Lung microvascular endothelial cell (primary cell): ENCODE results near the gene DPP3. TPM values are rescaled to one million over a fixed set of nuclear protein-coding genes. Genes with fewer than 3 reads are reported as not detected.
"Not testable (repeated sequence)": the region's sequence is repeated elsewhere in the genome, so short reads cannot be mapped to it uniquely, and the experiment has no call there.

Experiments used
- DNase-seq, 2 donors: peaks; one replicate each; pipeline versions ENCODE4 v3.0.0 to v3.0.0-alpha.2; 2010; ENCODE audit warnings: low read depth in 2 of 2
- total RNA-seq: library from RNA; depleted of rRNA; stranded (reverse); fragments of >200 nt; gene quantifications from 2 replicates; pipeline ENCODE4 v1.2.1, GENCODE V29; 2014

Gene DPP3
- total RNA-seq, 1 donor from 2014 or later, result 46.4 TPM

DNA sequence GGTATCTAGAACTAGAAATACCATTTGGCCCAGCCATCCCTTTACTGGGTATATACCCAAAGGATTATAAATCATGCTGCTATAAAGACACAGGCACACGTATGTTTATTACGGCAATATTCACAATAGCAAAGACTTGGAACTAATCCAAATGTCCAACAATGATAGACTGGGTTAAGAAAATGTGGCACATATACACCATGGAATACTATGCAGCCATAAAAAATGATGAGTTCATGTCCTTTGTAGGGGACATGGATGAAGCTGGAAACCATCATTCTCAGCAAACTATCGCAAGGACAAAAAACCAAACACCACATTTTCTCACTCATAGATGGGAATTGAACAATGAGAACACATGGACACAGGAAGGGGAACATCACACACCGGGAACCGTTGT, 16.1 kb upstream of the DPP3 start:
- not testable (repeated sequence) for DNase-seq

DNA sequence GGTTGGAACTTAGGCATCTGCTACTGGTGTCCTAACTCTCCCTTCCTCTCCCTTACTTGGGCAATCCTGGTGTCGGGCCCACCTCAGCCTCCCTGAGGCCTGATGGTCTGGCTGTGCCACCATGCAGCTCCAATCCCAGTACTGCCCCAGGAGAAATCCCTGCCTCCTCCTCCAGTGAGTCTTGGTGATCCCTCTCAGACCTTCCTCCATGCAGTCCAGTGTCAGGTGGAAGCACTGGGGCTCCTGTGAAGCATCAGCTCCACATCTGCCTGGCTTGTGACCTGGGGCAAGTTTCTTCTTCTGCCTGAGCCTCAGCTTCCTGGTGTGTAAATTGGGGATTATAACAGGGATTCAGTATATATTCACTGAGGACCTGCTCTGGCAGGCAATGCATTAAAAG, 15.3 kb upstream of the DPP3 start:
- no peak for DNase-seq

DNA sequence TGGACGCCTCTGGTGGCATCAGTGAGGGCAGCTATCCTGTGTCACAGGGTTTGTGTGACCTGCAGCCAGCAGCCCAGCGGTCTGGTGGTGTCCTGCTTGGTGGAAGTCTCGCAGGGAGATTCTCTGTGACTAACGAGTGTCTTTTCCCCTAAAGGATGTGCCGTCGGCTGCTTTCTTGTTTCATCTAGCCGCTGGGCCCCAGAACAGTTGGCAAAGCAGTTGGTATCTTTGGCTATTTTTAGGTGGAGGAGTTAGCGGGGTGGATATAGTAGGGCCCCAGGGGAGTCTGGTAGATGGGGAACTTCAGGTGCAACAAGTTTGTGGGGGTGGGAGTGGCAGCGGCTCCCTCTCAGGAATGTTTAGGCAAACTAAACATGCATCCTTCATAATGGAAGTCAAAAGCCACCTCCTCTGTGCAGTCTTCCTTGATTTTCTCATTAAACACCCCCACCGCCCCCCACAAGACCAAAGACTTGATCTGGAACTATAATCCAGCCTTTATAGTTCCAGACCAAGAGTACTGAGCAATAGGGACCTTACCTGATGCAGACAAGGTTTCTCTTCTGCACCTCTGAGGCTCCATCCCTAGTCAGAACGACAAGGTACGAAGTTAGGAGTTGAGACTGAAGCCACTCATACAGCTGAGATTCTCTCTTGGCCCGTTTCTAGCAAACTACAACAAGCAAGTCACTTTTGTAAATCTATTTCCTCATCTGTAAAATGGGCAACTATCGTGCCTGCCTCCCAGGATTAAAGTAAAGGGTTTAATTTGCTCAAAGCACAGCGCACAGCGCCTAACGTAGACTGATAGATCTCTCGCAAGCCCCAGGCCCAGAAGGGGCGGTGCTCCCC, 14.6 kb upstream of the DPP3 start:
- no peak for DNase-seq

DNA sequence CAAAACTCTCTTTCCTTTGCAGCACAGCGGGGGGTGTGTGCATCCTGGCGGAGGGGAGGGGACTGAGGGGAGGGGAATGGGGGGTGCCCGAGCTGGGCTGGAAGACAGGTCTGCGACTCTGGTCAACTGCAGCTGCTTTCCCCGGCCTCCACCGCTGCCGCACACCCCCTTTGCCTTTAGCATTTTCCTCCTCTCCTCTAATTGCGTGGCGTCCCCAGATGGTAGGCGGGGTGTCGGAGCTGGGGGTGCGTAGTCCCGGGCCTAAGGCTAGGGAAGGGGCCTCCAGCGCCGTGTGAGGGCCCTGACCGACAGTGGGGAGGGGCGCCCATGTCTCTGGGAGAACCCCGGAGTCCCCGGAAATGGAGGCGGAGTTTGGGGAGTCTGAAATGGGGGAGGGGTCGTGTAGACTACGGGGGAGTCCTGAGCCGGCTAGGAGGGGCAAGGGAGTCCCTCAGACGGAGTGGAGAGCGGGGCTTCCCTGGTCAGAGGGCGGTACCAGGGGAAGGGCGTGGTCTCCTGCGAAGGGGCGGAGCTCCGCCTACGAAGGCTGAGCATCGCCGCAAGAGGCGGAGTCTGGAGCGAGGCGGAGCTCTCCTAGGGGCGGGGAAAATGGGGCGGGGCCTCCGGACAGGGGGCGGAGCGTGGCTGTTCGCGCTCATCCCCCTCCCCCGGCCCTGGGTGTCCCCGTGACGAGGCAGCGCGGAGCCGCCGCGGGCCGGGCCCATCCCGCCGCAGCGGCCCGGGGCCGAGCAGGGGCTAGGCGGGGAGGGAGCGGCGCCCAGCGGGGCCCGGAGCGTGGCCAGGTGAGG, 13.8 kb upstream of the DPP3 start, which contains the start of gene PELI3:
PELI3 (plus strand) TSS at position 681 of the 809 bp plus-strand sequence. CDS start 1,224 bp downstream, outside the sequence.
- peak; percentile 89 to 94 for DNase-seq

DNA sequence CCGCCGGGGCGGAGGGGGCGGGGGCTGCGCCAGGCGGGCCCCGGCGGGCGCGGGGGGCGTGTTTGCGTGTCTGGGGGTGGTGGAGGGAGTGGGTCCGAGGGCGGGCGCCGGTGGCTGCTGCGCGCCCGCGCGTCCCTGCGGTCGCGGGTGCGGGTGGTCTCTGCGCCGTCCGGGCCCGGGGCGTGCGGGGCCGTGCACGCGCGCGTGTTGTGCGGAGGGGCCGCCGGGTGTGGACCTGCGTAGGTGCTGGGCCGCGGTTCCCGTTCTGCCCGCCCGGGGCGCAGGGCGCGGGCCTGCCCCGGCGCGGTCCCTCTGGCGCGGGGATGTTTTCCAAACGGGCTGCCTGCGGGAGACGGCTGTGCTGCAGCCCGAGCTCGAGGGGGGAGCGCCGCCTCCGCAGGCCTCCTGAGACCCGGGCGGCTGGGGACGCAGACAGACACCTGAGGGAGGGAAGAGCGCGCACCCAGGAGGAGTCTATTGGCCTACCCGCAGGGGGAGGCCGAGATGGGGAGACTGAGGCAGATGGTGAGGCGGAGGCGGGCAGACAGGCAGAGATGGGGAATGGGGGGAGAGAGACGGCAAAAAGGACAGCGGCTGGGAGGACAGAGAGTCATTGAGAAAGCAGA, 13.1 kb upstream of the DPP3 start:
- DNase-seq, result peak; percentile 17 to 39

DNA sequence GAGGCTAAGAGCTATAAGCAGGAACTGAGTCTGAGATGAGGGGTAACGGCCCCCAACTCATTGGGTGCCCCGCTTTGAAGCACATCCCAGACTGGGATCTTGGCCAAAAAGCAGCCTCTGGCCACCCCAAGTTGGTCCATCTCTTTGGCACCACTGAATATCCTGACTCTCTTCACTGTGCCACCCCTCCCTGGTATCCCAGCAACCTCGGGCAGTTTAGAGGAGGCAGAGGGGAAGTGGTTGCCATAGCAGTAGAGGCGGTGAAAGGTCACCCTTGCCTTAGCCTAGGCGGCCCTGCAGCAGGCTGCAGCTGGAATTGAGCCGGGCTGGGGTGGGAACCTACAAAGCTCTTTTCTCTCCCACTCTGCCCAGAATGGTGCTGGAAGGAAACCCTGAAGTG, 12.5 kb upstream of the DPP3 start:
- no peak for DNase-seq

DNA sequence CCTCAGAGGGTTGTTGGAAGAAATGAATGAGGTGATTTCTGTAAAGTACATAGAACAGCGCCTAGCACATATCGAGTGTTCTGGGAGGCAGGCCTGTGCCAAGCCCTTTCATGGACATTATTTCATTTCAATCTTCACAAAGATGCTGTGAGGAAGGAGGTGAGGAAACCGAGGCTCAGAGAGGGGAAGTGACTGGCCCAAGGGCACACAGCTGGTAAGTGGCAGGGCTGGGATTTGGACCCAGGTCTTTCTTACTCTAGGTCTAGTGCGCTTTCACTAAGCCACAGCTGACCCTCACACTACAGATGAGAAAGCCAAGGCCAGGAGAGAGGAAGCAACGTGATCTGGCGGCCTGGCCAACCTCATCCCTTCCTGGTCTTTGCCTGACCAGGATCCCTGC, 11.5 kb upstream of the DPP3 start:
- DNase-seq, result no peak

DNA sequence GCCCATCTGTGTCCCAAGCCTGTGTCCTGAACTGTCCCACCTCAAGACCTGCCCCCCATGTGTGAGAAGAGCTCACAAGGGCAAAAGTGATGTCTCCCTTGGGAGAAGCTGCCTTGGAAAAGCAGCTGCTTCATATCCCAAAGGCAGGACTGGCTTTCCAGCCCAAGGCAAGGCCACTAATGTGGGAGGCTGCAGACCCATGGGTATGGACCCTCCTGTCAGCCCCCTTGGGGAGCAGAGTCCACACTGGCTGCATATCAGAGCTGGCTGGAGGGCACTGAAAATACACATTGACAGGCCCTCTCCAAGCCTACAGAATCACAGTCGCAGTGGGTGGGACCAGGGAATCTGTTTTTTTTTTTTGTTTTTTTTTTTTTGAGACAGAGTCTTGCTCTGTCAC, 10.8 kb upstream of the DPP3 start:
- no peak for DNase-seq

DNA sequence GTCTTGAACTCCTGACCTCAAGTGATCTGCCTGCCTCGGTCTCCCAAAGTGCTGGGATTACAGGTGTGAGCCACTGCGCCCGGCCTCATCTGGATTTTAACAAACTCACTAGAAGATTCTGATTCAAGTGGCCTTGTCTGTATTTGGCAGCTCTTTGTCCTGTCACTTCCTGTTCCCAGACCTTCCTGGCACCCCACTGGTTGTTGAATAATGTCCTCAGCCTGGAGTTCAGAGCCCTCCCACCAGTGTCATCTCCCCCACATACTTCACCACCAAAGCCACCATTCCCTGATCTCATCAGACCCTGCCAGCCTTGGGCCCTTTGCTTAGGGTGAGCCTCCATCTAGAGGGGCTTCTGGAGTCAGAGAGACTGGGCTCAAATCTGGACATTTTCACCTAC, 10.2 kb upstream of the DPP3 start:
- DNase-seq, result no peak

DNA sequence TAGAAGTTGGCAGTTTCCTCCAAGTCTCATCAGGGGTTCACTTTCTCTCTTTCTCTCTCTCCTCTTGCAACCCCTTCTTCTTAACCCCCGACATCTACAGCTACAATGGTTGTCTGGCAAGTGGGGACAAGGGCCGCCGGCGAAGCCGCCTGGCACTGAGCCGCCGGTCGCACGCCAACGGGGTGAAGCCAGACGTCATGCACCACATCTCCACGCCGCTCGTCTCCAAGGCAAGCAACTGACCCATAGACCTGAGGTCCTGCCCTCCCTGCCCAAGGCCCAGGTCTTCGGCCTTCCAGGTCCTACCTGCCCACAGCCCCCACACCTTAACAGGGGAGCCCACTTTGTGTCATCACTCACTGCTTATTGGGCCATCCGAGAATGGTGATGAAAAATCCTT, 9.1 kb upstream of the DPP3 start:
- no peak for DNase-seq

DNA sequence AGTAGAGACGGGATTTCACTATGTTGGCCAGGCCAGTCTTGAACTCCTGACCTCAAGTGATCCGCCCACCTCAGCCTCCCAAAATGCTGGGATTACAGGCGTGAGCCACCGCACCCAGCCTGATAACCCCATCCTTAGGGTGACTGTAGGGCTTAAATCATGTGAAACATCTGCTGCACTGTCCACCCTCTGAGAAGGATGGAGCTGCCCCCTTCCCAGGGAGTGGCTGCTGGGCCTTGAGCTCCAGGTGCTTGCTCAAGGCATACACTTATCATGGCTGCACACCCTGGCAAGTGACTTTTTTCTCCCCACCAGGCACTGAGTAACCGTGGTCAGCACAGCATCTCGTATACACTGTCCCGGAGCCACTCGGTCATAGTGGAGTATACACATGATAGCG, 8.2 kb upstream of the DPP3 start:
- DNase-seq, result no peak

DNA sequence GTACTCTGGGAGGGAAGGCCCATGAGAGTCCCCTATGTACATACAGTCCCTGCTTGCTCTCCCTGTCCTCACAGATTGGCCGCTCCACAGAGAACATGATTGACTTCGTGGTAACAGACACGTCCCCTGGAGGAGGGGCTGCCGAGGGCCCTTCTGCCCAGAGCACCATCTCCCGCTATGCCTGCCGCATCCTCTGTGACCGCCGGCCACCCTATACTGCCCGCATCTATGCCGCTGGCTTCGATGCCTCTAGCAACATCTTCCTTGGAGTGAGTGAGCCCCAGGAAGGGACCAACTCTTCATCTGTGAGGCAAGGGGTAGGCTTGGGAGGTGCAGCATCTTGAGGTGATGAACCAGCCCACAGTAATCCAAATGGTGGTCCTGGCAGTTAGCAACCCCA, 7.1 kb upstream of the DPP3 start:
- no peak for DNase-seq

DNA sequence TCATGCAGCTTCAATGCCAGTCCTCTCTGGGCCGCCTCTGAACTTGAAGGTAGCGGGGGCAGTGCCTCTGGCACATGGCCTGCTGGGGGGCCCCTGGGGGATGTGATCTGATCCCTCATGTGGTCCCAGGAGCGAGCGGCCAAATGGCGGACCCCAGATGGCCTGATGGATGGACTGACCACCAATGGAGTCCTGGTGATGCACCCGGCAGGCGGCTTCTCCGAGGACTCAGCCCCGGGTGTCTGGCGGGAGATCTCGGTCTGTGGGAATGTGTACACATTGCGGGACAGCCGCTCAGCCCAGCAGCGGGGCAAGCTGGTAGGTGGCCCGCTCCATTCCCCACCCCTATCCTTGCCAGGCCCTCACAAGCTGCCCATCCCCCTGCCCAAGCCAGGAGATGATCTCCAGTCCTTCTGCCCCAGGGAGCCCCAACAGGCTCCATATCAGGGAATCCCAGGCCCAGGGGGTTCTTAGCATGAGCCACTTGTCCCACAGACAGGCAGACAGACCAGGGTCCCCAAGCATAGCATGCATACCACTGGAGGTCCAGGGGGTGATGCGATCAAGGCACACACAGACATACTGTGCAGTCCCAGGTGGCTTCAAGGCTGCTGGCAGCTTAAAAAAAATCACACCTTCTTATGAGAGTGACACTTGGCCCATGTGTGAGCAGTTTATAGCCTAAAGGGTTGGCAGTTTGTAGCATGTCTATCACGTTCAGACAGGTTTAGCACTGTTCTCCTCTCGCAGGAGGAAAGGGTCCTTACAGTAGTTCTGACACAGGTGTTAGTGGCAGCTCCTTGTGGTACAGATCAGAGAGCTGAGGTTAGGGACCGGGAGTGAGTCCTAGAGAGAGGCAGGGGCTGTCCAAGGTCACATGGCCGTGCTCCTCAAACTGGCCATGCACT, 6.4 kb upstream of the DPP3 start:
- no peak for DNase-seq

DNA sequence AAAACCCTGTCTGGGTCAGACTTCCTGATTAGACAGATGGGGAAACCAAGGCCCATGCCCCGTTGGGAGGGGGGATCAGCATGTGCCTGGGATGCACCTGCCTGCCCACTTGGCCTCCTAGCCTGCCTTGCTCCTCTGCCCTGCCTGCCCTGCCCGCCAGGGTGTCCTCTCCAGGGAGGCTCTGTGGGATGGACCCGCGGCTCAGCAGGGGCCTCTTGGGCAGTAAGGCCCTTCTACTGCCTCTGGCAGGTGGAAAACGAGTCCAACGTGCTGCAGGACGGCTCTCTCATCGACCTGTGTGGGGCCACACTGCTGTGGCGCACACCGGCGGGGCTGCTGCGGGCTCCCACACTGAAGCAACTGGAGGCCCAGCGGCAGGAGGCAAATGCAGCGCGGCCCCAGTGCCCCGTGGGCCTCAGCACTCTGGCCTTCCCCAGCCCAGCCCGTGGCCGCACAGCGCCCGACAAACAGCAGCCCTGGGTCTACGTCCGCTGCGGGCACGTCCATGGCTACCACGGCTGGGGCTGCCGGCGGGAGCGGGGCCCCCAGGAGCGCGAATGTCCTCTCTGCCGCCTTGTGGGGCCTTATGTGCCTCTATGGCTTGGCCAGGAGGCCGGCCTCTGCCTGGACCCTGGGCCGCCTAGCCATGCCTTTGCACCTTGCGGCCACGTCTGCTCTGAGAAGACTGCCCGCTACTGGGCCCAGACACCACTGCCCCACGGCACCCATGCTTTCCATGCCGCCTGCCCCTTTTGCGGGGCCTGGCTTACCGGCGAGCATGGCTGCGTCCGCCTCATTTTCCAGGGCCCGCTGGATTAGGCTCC, 4.7 kb upstream of the DPP3 start:
- no peak for DNase-seq

DNA sequence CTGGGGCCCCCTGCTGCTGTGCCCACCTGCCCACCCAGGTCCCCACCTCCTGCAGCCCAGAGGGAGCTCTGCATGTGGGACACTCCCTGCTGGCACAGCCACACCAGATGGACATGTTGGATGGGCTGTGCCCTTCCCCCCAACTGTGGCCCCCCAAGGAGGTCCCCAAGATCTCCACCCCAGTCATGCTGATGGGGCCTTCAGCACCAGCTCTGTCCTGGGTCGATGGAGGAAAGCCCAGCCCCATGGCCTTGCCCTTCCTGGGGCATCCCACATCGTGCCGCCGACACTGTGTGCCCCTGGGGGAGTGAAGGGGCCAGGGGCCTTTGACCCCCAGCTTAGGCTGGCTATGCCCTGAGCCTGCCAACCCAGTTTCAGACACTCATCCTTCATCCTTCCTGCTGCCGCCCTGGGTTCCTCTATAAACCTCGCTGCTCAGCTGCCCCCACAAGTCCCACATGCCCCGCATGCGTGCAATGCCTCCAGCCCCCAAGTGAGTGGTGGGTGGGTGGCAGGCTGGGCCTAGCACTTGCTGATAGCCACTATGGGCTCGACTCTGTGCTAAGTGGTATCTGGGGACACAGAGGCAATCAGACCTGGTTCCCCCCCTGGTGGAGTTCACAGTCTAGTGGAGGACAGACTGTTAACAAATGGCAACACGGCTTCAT, 3.9 kb upstream of the DPP3 start:
- DNase-seq, result no peak

DNA sequence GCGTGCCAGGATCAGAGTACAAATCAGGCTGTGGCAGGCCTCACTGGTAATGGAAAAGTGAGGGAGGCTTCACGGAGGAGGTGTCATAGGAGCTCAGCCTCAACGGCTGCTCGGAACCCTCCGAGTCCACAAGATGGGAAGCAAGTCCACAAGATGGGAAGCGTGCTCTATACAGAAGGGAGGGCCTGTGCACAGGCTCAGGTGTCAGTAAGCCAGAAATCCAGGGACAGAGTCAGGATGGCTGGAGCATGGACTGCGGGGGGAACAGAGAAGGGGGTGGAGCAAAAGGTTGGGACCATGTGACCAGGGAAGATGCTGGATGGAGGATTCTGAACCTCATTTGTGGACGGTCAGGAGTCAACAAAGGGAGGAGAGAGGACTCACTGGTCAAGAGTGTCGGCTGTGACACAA, 3.4 kb upstream of the DPP3 start:
- no peak for DNase-seq

DNA sequence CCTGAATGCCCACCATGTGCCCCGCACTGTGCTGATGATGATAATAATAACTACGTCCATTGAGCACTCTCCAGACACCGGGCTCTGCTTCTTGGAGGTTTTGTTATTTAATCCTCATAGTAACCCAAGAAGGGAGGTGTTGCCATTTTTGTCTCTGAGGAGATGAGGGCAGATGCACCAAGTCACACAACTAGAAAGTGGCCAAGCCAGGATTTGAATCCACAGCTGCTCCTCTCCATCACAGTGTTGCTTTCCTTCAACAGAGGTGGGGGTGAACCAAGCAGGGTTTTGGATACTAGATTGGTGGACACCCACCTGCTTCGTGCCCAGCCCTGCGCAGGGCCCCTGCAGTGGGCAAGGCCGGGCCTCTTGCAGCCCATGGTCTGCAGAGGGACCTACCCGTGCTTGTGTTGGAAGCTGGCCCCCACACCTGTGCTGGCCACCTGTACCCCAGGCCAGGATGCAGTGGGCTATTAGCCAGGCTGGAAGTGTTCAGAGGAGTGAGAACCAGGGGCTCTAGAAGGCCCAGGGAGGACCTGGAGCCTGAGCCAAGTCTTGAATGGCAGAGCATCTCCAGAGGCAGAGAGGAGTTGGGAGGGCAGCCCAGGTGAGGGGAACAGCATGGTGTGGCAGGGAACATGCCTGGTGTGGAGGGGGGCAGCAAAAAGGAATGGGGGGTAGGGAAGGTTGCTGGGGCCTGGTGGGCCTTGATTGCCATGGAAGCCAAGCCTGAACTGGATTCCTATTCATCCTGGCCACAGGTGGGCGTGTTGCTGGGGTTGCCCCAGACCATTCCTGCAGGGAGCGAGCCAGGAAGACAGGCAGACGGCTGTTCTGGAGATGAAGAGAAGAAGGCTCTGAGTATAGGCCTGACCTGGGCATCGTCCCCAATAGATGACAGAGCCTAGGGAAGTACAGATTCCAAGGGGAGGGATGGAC, 2.7 kb upstream of the DPP3 start:
- no peak for DNase-seq

DNA sequence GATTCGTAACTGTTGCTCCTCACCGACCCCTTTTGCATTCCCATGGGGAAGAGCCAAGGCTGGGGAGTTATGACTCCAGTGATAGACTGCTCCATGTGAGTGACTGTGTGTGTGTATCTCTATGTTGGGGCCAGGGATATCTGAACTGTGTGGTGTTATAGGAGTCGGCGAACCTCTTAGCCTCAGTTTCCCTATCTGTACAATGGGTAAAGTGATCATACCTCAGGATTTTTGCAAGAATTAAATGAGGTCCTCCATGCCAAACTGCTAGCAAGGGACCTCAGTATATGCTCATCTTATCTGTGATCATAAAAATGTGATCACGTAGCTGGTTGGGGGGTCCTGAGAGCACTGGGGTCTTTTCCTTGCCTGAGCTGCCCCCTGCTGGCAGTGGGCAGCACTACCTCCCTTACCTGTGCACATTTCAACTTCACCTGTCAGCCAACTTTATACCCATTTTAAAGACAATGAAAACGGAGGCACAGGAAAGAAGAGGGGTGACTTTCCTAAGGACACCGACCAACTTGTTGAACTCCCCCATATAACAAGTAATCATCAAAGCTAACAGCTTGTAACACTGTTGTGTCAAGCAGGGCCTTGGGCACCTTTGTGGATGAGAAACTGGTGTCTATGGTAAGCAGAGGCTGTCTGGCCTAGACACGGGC, 1.4 kb upstream of the DPP3 start:
- peak in 1 of 2 donors; percentile 46 for DNase-seq
